PC-9 (cell line): ENCODE data around the gene ABCA6. TPM values are rescaled to one million over a fixed set of nuclear protein-coding genes. Genes with fewer than 3 reads are reported as not detected.
"Not testable (repeated sequence)": the region's sequence is repeated elsewhere in the genome, so short reads cannot be mapped to it uniquely, and the experiment has no call there.

Experiments
- BruUV-seq: library from RNA; stranded (reverse); fragments of 400-500 nt; replicated peaks from 2 replicates; lab custom pipeline; 2021; lab: Mats Ljungman, UMichigan
- CTCF ChIA-PET: fragments of 300-600 bp; sonication (Branson Sonifier 250); formaldehyde crosslinking; loops from one replicate; lab custom pipeline; 2022; ENCODE audit warnings: antibody characterized with exemption; lab: Charles Lee
- POLR2A ChIA-PET: fragments of 300-600 bp; sonication (Branson Sonifier 250); formaldehyde crosslinking; loops from one replicate; lab custom pipeline; 2022; ENCODE audit warnings: antibody characterized with exemption; ENCODE audit not compliant: unreplicated experiment; lab: Charles Lee
- DNase-seq, 2 experiments: peaks; one replicate each; pipeline versions ENCODE4 v3.0.0 to v3.0.0-alpha.2; 2015 to 2022; ENCODE audit warnings: mixed read lengths in 1 of 2
- H2AFZ ChIP-seq: fragments of 200-600 bp; sonication (generic); 2 replicates; pipeline ENCODE4 v1.8.1; 2017; ENCODE audit warnings: antibody characterized with exemption
- H3F3A ChIP-seq: fragments of 200-600 bp; sonication (generic); 2 replicates; pipeline ENCODE4 v1.8.1; 2017; ENCODE audit warnings: antibody characterized with exemption, mild to moderate bottlenecking, low read depth; ENCODE audit not compliant: insufficient read depth
- H3K27ac ChIP-seq: fragments of 200-600 bp; sonication (generic); 2 replicates; pipeline ENCODE4 v1.6.1; 2016; ENCODE audit warnings: mixed run types
- H3K27me3 ChIP-seq: fragments of 200-600 bp; sonication (generic); 2 replicates; pipeline ENCODE4 v1.6.1; 2016; ENCODE audit warnings: low read depth, mixed run types; ENCODE audit not compliant: insufficient read depth
- H3K36me3 ChIP-seq: fragments of 200-600 bp; sonication (generic); 2 replicates; pipeline ENCODE4 v1.6.1; 2016; ENCODE audit warnings: low read depth, mixed run types
- H3K4me1 ChIP-seq: fragments of 200-600 bp; sonication (generic); replicated peaks from 2 replicates; pipeline ENCODE4 v1.6.1; 2016; ENCODE audit warnings: mixed run types; ENCODE audit not compliant: insufficient read depth
- H3K4me2 ChIP-seq: fragments of 200-600 bp; sonication (generic); 2 replicates; pipeline ENCODE4 v1.6.1; 2017; ENCODE audit warnings: mixed run types
- H3K4me3 ChIP-seq: fragments of 200-600 bp; sonication (generic); 2 replicates; pipeline ENCODE4 v1.6.1; 2016; ENCODE audit warnings: mixed run types
- H3K79me2 ChIP-seq: fragments of 200-600 bp; sonication (generic); 2 replicates; pipeline ENCODE4 v1.6.1; 2017; ENCODE audit warnings: low read depth, mixed run types
- H3K9me2 ChIP-seq: fragments of 200-600 bp; sonication (generic); 2 replicates; pipeline ENCODE4 v1.8.1; 2017; ENCODE audit warnings: mild to moderate bottlenecking; ENCODE audit not compliant: insufficient read depth
- H3K9me3 ChIP-seq: fragments of 200-600 bp; sonication (generic); 2 replicates; pipeline ENCODE4 v1.8.1; 2016; ENCODE audit warnings: low read depth; ENCODE audit not compliant: insufficient read depth
- H4K20me1 ChIP-seq: fragments of 200-600 bp; sonication (generic); 2 replicates; pipeline ENCODE4 v1.8.1; 2017; ENCODE audit not compliant: insufficient read depth
- EZH2 ChIP-seq: fragments of 200-600 bp; sonication (generic); IDR thresholded peaks from 2 replicates; pipeline ENCODE4 v1.8.0; 2017; ENCODE audit warnings: antibody characterized with exemption, low read depth
- intact Hi-C: fragments of 100-400 bp; cut with micrococcal nuclease; formaldehyde crosslinking; loops from one replicate; pipeline ENCODE4 v1.10.0; 2022; ENCODE audit not compliant: unreplicated experiment
- total RNA-seq: library from RNA; stranded (reverse); gene quantifications from 2 replicates; pipeline ENCODE4 v1.2.3, GENCODE V29; 2021
- TF ChIP-seq, protein P1 (sequence below): fragments of 200-600 bp; sonication (generic); conservative IDR thresholded peaks from 2 replicates; pipeline ENCODE4 v1.6.1; 2017; ENCODE audit warnings: mixed run types, antibody characterized with exemption, mild to moderate bottlenecking, moderate library complexity

ABCA6 gene
- total RNA-seq, 1 experiment from 2014 or later = not detected

- H4K20me1 ChIP-seq, H2AFZ ChIP-seq, H3K9me3 ChIP-seq, H3F3A ChIP-seq, CTCF ChIA-PET, BruUV-seq, H3K4me3 ChIP-seq, H3K79me2 ChIP-seq, DNase-seq, intact Hi-C loops, H3K4me2 ChIP-seq, H3K9me2 ChIP-seq, H3K27me3 ChIP-seq, H3K27ac ChIP-seq, H3K36me3 ChIP-seq, POLR2A ChIA-PET, H3K4me1 ChIP-seq: not testable (repeated sequence)
Measured at GRCh38 chr17:69071233-69071586, 70.5 kb downstream of the ABCA6 start.

DNA sequence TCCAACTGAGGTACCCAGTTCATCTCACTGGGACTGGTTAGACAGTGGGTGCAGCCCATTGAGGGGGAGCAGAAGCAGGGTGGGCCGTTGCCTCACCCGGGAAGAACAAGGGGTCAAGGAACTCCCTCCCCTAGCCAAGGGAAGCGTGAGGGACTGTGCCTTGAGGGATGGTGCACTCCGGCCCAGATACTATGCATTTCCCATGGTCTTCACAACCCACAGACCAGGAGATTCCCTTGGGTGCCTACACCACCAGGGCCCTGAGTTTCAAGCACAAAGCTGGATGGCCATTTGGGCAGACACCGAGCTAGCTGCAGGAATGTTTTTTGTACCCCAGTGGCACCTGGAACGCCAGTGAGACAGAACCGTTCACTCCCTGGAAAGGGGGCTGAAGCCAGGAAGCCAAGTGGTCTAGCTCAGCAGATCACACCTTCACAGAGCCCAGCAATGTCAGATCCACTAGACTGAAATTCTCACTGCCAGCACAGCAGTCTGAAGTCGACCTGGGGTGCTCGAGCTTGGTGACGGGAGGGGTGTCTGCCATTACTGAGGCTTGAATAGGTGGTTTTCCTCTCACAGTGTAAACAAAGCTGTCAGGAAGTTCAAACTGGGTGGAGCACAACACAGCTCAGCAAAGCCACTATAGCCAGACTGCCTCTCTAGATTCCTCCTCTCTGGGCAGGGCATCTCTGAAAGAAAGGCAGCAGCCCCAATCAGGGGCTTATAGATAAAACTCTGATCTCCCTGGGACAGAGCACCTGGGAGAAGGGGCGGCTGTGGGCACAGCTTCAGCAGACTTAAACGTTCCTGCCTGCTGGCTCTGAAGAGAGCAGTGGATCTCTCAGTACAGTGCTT, 71.1 kb downstream of the ABCA6 start:
- CTCF ChIA-PET, H3K36me3 ChIP-seq, H3K27ac ChIP-seq, H3F3A ChIP-seq, H3K9me2 ChIP-seq, DNase-seq, intact Hi-C loops, H3K27me3 ChIP-seq, H3K4me1 ChIP-seq, H3K9me3 ChIP-seq, H3K4me3 ChIP-seq, H3K4me2 ChIP-seq, H4K20me1 ChIP-seq, BruUV-seq, H2AFZ ChIP-seq, H3K79me2 ChIP-seq: not testable (repeated sequence)
- POLR2A ChIA-PET = interaction anchor here (0.6 kb wide), 1 partner anchor 26 kb away, joined by 3 read pairs; no protein-coding TSS in a partner anchor

DNA sequence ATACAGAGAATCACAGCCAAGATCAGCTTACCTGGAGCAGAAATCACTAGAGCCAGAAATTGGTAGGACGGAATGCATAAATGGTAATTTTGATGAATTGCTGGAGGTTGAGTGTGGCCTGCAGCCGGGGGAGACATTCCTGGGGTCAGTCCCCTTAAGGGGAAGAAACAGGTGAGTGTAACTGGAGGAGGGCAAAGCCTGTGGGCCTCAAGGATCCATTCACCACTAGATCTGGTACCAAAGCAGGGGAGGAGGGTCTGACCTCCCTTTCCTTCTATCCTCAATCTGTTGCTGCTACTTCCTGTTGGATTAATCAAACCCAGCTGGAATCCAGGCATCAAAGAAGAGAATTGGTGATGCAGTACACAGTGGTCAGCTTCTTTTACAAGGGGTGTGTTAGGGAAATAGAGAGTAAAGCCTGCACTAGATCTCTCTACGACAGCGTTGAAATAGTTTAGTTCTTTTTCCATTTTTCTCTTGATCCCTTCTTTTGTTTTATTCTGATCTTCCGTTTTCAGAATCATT, 72.4 kb downstream of the ABCA6 start:
- Histone ChIP-seq H3K79me2 (no peaks in the 10 kb centered on the region), H3K4me1 (peaks cover 5% of the 10 kb centered on the region; the same call in 1 of the 2 replicates), H3K27ac (no peak overlapping the region), H3K36me3 (no peaks in the 10 kb centered on the region), H3K9me3 (no peaks in the 10 kb centered on the region), H3K27me3 (no peaks in the 10 kb centered on the region), H3K4me2 (no peak overlapping the region), H3F3A (no peaks in the 10 kb centered on the region), H3K9me2 (no peaks in the 10 kb centered on the region; the same call in 1 of the 2 replicates), H4K20me1 (no peaks in the 10 kb centered on the region), H2AFZ (no peak overlapping the region), H3K4me3 (no peak overlapping the region)
- ChIA-PET POLR2A (no interaction called here), CTCF (no interaction called here)
- intact Hi-C loops = no loop called here
- no peak for TF ChIP-seq EZH2
- TF ChIP-seq, protein P1, sequence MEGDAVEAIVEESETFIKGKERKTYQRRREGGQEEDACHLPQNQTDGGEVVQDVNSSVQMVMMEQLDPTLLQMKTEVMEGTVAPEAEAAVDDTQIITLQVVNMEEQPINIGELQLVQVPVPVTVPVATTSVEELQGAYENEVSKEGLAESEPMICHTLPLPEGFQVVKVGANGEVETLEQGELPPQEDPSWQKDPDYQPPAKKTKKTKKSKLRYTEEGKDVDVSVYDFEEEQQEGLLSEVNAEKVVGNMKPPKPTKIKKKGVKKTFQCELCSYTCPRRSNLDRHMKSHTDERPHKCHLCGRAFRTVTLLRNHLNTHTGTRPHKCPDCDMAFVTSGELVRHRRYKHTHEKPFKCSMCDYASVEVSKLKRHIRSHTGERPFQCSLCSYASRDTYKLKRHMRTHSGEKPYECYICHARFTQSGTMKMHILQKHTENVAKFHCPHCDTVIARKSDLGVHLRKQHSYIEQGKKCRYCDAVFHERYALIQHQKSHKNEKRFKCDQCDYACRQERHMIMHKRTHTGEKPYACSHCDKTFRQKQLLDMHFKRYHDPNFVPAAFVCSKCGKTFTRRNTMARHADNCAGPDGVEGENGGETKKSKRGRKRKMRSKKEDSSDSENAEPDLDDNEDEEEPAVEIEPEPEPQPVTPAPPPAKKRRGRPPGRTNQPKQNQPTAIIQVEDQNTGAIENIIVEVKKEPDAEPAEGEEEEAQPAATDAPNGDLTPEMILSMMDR = no peak
- BruUV-seq = no TSS peak
- no peak for DNase-seq

DNA sequence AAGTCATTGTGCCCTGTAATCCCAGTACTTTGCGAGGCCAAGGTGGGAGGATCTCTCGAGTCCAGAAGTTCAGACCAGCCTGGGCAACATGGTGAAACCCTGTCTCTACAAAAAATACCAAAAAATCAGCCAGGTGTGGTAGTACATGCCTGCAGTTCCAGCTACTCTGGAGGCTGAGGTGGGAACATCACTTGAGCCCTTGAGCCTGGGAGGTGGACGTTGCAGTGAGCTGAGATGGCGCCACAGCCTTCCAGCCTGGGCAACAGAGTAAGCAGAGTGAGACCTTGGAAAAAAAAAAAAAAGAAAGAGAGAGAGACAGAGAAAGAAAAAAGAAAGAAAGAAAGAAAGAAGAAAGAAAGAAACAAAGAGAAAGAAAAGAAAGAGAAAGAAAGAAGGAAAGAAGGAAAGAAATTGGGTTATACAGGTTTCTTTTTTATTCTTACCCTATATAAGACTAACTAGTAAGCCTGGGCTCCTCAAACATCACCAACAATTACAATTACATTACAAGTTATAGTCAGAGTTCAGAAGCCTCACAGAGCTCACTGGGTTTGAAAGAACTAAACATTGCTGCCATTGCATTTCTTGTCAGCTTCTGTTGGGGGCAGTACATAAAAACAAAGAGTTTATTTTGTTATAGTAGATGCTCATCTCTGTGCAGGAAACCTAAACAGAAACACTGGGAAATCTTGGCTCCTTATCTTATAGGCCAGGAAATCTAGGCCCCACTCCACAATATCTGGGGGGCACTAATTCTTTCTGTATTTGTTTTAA, 74.2 kb downstream of the ABCA6 start:
- intact Hi-C loops = no loop called here
- ChIA-PET POLR2A (no interaction called here), CTCF (no interaction called here)
- Histone ChIP-seq H4K20me1 (no peaks in the 10 kb centered on the region), H3F3A (no peaks in the 10 kb centered on the region), H3K79me2 (no peaks in the 10 kb centered on the region), H3K27me3 (no peaks in the 10 kb centered on the region), H3K36me3 (no peaks in the 10 kb centered on the region), H3K4me2 (no peak overlapping the region), H2AFZ (no peak overlapping the region), H3K4me1 (peaks cover 5% of the 10 kb centered on the region; the same call in 1 of the 2 replicates), H3K9me3 (no peaks in the 10 kb centered on the region), H3K27ac (no peak overlapping the region), H3K4me3 (no peak overlapping the region), H3K9me2 (no peaks in the 10 kb centered on the region)
- TF ChIP-seq, protein P1 = no peak; the same call in 1 of the 2 replicates
- no peak for DNase-seq
- BruUV-seq = no TSS peak
